Measurements from ENCODE around the gene SYT13. TPM values are rescaled to one million over a fixed set of nuclear protein-coding genes. Genes with fewer than 3 reads are reported as not detected.

SYT13 gene
- total and polyA plus RNA-seq, 2 donors (not counting 3 experiments of a cell fraction or from before 2014, with no cell fraction given), result not detected

DNA sequence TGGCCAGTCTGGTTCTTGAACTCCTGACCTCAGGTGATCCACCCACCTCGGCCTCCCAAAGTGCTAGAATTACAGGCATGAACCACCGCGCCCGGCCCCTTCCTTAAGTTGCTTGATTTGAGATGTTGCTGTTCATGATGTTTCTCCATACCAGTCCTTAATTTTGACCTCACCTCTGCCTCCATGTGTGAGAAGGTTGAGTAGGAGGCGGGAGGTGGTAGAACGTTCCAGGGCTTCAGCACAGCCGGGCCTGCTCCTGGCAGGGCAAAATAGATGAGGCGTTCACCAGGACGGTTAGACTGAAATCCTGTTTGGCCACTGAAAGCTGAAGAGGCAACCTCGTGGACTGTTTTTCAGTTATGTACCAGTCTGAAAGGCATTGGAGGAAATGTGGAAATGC is 48.3 kb upstream of the SYT13 start:
- dilution Hi-C loops (cut with MboI; ENCODE audit: extremely low pct_ligation_motif_present, low sequenced_read_pairs), result loop anchor here (5.0 kb wide), 1 partner anchor 222 kb away; no protein-coding TSS in a partner anchor

More for the DNA sequence above, 48.3 kb upstream of the SYT13 start:
- Histone ChIP-seq H3K27ac (ENCODE audit: insufficient read depth, low read depth, low read length) (no peak overlapping the region), H3K36me3 (ENCODE audit: control insufficient read depth in 2 of 2, extremely low read depth in 1 of 2, insufficient read depth in 2 of 2, low read length in 2 of 2) (no peaks in the 10 kb centered on the region), H3K9me1 (replicated peaks; ENCODE audit: control insufficient read depth, extremely low read depth, insufficient read depth, low read length) (no peaks in the 10 kb centered on the region), H3K4me2 (ENCODE audit: insufficient read depth, low read length) (no peak overlapping the region), H3K4me1 (ENCODE audit: control insufficient read depth, extremely low read depth, insufficient read depth, low read length) (peaks cover 10% of the 10 kb centered on the region), H3K9me3 (replicated peaks; ENCODE audit: control insufficient read depth, insufficient read depth, low read length) (no peaks in the 10 kb centered on the region), H3K79me2 (ENCODE audit: control insufficient read depth, insufficient read depth, low read length) (no peaks in the 10 kb centered on the region), H4K20me1 (replicated peaks; ENCODE audit: control insufficient read depth, extremely low read depth, insufficient read depth, low read length) (no peaks in the 10 kb centered on the region), H3K9ac (replicated peaks; ENCODE audit: extremely low read depth, insufficient read depth, low read length) (no peak overlapping the region), H3K27me3 (ENCODE audit: control insufficient read depth in 2 of 2, insufficient read depth in 2 of 2, low read length in 2 of 2) (peaks cover 0 to 2% of the 10 kb centered on the region in 2 experiments), H2AFZ (ENCODE audit: low read depth, low read length) (no peak overlapping the region), H3K4me3 (replicated peaks in 1 of 3; ENCODE audit: insufficient read depth in 1 of 3, low read depth in 1 of 3, low read length in 3 of 3) (no peak overlapping the region)
- no peak for FAIRE-seq
- DNase-seq (ENCODE audit: low read depth, low spot score), result no peak
- ChIA-PET POLR2A (no interaction called here), CTCF (interaction anchor here (0.9 to 4.3 kb wide), 6 partner anchors 9 to 437 kb away, joined by 3 to 62 read pairs (median 8); no protein-coding TSS in a partner anchor)
- TF ChIP-seq EZH2 (IDR thresholded peaks at IDR 0.05; ENCODE audit: borderline replicate concordance, low read depth, low read length, severe bottlenecking) (no peak), POLR2A (IDR thresholded peaks at IDR 0.05; ENCODE audit: low read depth, low read length) (no peak), JUN (IDR thresholded peaks at IDR 0.05; ENCODE audit: borderline replicate concordance, insufficient read depth, insufficient read length, low read depth) (no peak), POLR2AphosphoS5 (IDR thresholded peaks at IDR 0.05; ENCODE audit: insufficient read depth, low read depth, low read length) (no peak), MYC (IDR thresholded peaks at IDR 0.05; ENCODE audit: low read depth, low read length) (no peak), GATA2 (IDR thresholded peaks at IDR 0.05; ENCODE audit: insufficient read depth, insufficient read length, low read depth, low read length) (no peak), FOS (IDR thresholded peaks at IDR 0.05; ENCODE audit: borderline replicate concordance, insufficient read depth, low read length) (no peak), CTCF (IDR thresholded peaks at IDR 0.05; ENCODE audit: extremely low read depth in 1 of 2, insufficient read depth in 1 of 2, low read depth in 1 of 2, low read length in 2 of 2) (no peak)
- TF ChIP-seq, protein P1, sequence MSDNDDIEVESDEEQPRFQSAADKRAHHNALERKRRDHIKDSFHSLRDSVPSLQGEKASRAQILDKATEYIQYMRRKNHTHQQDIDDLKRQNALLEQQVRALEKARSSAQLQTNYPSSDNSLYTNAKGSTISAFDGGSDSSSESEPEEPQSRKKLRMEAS (IDR thresholded peaks at IDR 0.05; ENCODE audit: insufficient read depth, insufficient read length), result no peak
- intact Hi-C loops (cut with micrococcal nuclease), result no loop called here
- BruUV-seq (replicated peaks), result no TSS peak
